AG09319 (cell line): Measurements from ENCODE around the gene ZSCAN30.

Experiments
- DNase-seq: peaks from one replicate; pipeline ENCODE4 v3.0.0-alpha.2; 2010; ENCODE audit warnings: low read depth; ENCODE audit errors: extremely low read depth
- CTCF ChIP-seq: IDR thresholded peaks from 2 replicates; pipeline ENCODE4 v1.5.1; 2011; ENCODE audit warnings: low read depth, mild to moderate bottlenecking, inconsistent platforms, low read length, moderate library complexity

ZSCAN30 gene

GRCh38 chr18:35246831-35247230 is 43.2 kb downstream of the ZSCAN30 start:
- no peak for TF ChIP-seq CTCF
- no peak for DNase-seq

DNA sequence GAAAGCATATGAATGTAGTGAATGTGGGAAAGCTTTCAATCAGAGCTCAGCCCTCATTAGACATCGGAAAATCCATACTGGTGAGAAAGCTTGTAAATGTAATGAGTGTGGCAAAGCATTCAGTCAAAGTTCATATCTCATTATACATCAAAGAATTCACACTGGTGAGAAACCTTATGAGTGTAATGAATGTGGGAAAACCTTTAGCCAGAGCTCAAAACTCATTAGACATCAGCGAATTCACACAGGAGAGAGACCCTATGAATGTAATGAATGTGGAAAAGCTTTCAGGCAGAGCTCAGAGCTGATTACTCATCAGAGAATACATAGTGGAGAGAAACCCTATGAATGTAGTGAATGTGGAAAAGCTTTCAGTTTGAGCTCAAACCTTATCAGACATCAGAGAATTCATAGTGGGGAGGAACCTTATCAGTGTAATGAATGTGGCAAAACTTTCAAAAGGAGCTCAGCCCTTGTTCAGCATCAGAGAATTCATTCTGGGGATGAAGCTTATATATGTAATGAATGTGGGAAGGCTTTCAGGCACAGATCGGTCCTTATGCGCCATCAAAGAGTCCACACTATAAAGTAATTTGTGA is 44.2 kb downstream of the ZSCAN30 start:
- DNase-seq, result no peak
- TF ChIP-seq CTCF, result no peak

GRCh38 chr18:35244671-35245070 is 45.4 kb downstream of the ZSCAN30 start:
- TF ChIP-seq CTCF, result no peak
- no peak for DNase-seq

- no peak for DNase-seq
- TF ChIP-seq CTCF, result no peak
These were observed 47.6 kb downstream of the ZSCAN30 start for GRCh38 chr18:35242426-35242825.

DNA sequence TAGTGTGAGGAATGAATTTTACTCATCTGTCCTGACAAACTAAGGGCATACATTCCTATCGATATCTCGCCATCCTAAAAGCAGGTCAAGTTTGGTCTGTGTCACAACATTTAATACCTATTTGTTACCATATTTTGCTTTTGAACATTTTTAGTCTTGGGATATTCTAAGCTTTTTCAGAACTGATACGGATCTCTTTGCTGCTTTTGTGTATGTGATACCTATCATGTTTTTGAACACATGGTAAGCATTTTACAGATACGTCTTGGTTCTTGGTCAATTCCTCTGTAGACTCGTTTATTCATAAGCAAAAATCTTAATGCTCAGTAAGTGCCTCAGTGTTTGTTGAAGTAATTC is 48.6 kb downstream of the ZSCAN30 start:
- DNase-seq, result no peak
- no peak for TF ChIP-seq CTCF

GRCh38 chr18:35240664-35241447 is 49.2 kb downstream of the ZSCAN30 start, which contains the start of gene ZNF397:
ZNF397 (plus strand) TSS chr18:35241034; CDS start chr18:35242471, 1,437 bp downstream.
- no peak for TF ChIP-seq CTCF
- peak; percentile 85 for DNase-seq

DNA sequence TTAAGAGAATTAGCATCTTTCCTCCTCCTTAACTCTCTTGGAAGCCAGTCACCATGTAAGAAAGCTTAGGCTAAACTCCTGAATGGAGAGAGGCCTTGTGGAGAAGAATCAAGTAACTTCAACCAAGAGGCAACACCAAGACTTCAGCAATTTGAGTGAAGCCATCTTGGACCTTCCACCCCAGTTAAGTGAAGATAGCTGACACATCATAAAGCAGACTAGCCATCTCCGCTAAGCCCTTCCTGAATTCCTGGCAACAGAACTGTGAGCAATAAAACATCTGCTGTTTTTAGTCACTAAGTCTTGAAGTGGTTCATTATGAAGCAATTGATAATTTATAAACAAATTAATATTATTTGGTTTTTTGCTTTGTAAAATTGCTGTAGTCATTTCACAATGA is 50.7 kb downstream of the ZSCAN30 start:
- TF ChIP-seq CTCF, result no peak
- no peak for DNase-seq
